ENCODE results near the gene CHD5. TPM values are rescaled to one million over a fixed set of nuclear protein-coding genes. Genes with fewer than 3 reads are reported as not detected.

CHD5 gene
- polyA plus RNA-seq, 1 donor = 0.14 TPM

GRCh38 chr1:6154525-6155319 lies 25.4 kb downstream of the CHD5 start:
- no peak for DNase-seq (ENCODE audit: low read depth)

GRCh38 chr1:6152882-6153281 lies 27.2 kb downstream of the CHD5 start:
- DNase-seq (ENCODE audit: low read depth) = no peak

- DNase-seq (ENCODE audit: low read depth) = no peak
These were observed 27.9 kb downstream of the CHD5 start for GRCh38 chr1:6152181-6152580.

- DNase-seq (ENCODE audit: low read depth) = no peak
These were observed 28.8 kb downstream of the CHD5 start for GRCh38 chr1:6151291-6151822.

GRCh38 chr1:6150006-6150938 lies 29.8 kb downstream of the CHD5 start:
- DNase-seq (ENCODE audit: low read depth) = no peak

GRCh38 chr1:6149597-6149996 lies 30.5 kb downstream of the CHD5 start:
- no peak for DNase-seq (ENCODE audit: low read depth)

GRCh38 chr1:6148497-6149241 lies 31.5 kb downstream of the CHD5 start:
- DNase-seq (ENCODE audit: low read depth) = no peak

GRCh38 chr1:6145864-6146410 lies 34.2 kb downstream of the CHD5 start:
- DNase-seq (ENCODE audit: low read depth) = no peak

- no peak for DNase-seq (ENCODE audit: low read depth)
These were observed 34.7 kb downstream of the CHD5 start for GRCh38 chr1:6145396-6145750.

GRCh38 chr1:6144647-6145395 lies 35.3 kb downstream of the CHD5 start:
- DNase-seq (ENCODE audit: low read depth) = no peak

- no peak for DNase-seq (ENCODE audit: low read depth)
These were observed 35.9 kb downstream of the CHD5 start for GRCh38 chr1:6144175-6144574.

- no peak for DNase-seq (ENCODE audit: low read depth)
These were observed 36.7 kb downstream of the CHD5 start for GRCh38 chr1:6143395-6143794.

GRCh38 chr1:6142734-6143133 lies 37.4 kb downstream of the CHD5 start:
- no peak for DNase-seq (ENCODE audit: low read depth)

GRCh38 chr1:6142036-6142621 lies 38.0 kb downstream of the CHD5 start:
- DNase-seq (ENCODE audit: low read depth) = no peak

- no peak for DNase-seq (ENCODE audit: low read depth)
These were observed 38.5 kb downstream of the CHD5 start for GRCh38 chr1:6141592-6141991.

- no peak for DNase-seq (ENCODE audit: low read depth)
These were observed 39.7 kb downstream of the CHD5 start for GRCh38 chr1:6140413-6140812.

GRCh38 chr1:6137758-6138157 lies 42.4 kb downstream of the CHD5 start:
- DNase-seq (ENCODE audit: low read depth) = no peak

- no peak for DNase-seq (ENCODE audit: low read depth)
These were observed 43.5 kb downstream of the CHD5 start for GRCh38 chr1:6136516-6137220.

GRCh38 chr1:6134741-6135510 lies 45.2 kb downstream of the CHD5 start:
- DNase-seq (ENCODE audit: low read depth) = no peak

Measured in forelimb muscle (tissue), 1 donor.